DOHH2 (cell line): Measurements from ENCODE around the gene OCA2.

ENCODE experiments used
- EZH2phosphoT487 ChIP-seq: fragments of 200-600 bp; sonication (generic); IDR thresholded peaks from 2 replicates; pipeline ENCODE4 v1.6.1; 2017; ENCODE audit warnings: borderline replicate concordance, mild to moderate bottlenecking, antibody characterized with exemption, low read length, moderate library complexity, mixed read lengths
- TF ChIP-seq, protein P1 (sequence below): fragments of 200-600 bp; sonication (generic); IDR thresholded peaks from one replicate; pipeline ENCODE4 v1.5.1; 2014; ENCODE audit warnings: antibody characterized with exemption, mild to moderate bottlenecking, low read depth, low read length; ENCODE audit not compliant: poor library complexity, severe bottlenecking

DNA sequence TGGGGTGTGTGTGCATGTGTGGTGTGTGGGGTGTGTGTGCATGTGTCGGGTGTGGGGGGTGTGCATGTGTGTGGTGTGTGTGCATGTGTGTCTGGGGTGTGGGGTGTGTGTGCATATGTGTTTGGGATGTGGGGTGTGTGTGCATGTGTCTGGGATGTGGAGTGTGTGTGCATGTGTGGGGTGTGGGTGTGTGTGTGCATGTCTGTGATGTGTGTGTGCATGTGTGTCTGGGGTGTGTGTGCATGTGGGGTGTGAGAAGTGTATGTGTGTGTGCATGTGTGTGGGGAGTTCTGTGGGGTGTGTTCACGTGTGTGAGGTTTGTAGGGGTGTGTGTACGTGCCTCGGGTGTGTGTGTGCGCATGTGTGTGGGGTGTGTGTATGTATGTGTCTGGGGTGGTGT lies 6.7 kb upstream of the OCA2 start:
- TF ChIP-seq, protein P1, sequence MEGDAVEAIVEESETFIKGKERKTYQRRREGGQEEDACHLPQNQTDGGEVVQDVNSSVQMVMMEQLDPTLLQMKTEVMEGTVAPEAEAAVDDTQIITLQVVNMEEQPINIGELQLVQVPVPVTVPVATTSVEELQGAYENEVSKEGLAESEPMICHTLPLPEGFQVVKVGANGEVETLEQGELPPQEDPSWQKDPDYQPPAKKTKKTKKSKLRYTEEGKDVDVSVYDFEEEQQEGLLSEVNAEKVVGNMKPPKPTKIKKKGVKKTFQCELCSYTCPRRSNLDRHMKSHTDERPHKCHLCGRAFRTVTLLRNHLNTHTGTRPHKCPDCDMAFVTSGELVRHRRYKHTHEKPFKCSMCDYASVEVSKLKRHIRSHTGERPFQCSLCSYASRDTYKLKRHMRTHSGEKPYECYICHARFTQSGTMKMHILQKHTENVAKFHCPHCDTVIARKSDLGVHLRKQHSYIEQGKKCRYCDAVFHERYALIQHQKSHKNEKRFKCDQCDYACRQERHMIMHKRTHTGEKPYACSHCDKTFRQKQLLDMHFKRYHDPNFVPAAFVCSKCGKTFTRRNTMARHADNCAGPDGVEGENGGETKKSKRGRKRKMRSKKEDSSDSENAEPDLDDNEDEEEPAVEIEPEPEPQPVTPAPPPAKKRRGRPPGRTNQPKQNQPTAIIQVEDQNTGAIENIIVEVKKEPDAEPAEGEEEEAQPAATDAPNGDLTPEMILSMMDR, result no peak
- no peak for TF ChIP-seq EZH2phosphoT487
